NCI-H2107 treated with DMSO at 0.1 percent for 48 hours (cell line): ENCODE data around the gene KCNK1.
A peak's percentile ranks its signal among the peaks of the same experiment; 100 is the strongest.
"Not testable (repeated sequence)": the region's sequence is repeated elsewhere in the genome, so short reads cannot be mapped to it uniquely, and the experiment has no call there.

ENCODE experiments used
- DNase-seq: peaks from one replicate; lab custom pipeline; 2025; ENCODE audit not compliant: unreplicated experiment; lab: John Stamatoyannopoulos, UW

The KCNK1 gene

DNA sequence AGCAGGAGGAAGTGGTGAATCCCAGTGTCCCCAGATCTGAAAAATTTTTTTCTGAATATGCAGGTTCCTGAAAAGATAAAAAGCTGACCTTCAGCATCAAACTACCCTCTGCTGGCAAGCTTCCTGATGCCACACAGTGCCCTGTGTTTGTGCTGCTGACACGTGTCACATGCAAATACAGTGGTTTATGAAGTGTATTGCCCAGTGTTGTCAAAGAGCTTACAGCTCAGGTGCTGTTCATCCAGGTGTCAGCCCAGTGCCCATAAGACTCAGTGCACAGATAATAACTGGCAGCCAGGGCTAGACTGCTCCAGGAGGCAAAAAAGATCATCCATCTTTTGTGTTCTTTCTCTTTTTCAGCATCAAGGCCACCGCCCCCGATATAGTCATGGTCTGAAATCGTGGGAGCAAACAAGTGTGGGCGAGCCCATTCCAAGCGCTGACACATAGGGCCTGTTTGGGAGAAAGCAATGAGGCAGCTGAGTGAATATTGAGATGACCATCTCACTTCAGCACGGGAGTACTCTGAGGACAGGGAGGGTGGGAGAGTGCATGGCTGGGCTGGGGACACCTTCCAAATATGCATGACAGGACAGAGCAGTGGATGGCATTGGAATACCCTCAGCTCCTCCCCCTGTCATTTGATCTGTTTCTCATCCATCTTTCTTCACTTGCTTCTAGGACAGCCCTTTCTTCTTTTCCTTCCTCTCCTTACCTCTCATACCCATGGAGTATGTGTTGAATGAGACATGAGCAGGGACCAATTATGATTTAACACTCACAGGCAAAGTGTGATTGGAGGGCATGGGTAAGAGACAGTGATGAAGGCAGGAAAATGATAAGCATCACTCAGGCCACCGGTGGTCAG lies 6.4 kb upstream of the KCNK1 start:
- peak; percentile 34 for DNase-seq

- no peak for DNase-seq
Measured at GRCh38 chr1:233608988-233609387, 4.9 kb upstream of the KCNK1 start.

DNA sequence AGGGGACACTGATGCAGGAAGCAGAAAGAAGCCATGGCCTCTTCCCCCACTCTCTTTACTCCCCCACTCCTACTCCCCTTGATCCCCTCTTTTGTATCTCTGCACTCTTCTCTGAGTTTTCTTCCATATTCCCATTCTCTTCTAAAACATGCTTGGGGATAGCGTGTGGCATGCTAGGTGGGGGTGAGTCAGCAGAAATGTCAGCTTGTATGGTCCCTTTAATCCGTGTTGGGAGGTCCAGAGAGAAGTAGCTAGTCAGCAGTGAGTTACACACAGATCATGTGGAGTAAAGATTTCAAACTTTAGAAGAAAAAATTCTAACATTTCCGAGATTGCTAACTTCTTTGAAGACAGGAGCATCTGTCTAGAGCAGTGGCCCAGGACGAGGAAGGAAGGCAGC lies 4.0 kb upstream of the KCNK1 start:
- DNase-seq, result no peak

DNA sequence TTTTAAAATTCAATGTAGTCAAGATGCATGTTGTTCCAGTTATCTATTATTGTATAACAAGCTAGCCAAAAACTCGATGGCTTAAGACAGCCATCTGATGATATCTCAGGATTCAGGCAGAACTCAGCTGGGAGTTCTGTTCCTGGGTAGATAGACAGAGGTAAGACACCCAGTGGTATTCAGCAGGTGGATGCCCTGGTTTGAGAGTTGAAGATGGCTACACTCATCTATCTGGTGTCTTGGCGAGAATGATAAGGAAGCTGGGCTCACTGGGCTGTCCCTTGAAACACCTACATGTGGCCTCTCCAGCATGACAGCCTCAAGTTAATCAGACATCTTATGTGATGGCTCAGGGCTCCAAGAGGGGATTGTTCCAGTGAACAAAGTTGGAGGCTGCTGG lies 3.3 kb upstream of the KCNK1 start:
- DNase-seq, result no peak

DNA sequence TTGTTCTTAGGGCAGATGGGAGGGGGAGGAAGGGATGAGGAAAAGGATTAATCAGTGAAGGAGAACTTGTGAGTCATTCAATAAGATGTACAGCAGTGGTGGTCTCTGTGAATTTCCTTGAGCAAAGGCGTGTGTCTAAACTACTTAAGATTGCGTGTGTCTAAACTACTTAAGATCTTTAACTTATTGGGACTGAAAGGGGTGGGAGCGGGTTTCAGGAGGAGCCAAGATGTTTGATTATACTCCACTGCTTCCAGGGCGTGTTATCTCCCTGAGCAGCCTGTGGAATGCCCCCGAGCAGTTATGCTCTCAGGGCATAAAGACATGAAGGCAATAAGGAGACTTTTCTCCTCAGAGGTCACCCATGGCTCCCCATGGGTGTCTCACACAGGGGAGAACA lies 2.5 kb upstream of the KCNK1 start:
- not testable (repeated sequence) for DNase-seq

- no peak for DNase-seq
Measured at GRCh38 chr1:233614173-233614742, 352 bp downstream of the KCNK1 start.

GRCh38 chr1:233614743-233615521 lies 1.0 kb downstream of the KCNK1 start:
- DNase-seq, result peak; percentile 32

GRCh38 chr1:233615571-233615970 lies 1.7 kb downstream of the KCNK1 start:
- DNase-seq, result no peak

- DNase-seq, result no peak
Measured at GRCh38 chr1:233617025-233617424, 3.1 kb downstream of the KCNK1 start.

DNA sequence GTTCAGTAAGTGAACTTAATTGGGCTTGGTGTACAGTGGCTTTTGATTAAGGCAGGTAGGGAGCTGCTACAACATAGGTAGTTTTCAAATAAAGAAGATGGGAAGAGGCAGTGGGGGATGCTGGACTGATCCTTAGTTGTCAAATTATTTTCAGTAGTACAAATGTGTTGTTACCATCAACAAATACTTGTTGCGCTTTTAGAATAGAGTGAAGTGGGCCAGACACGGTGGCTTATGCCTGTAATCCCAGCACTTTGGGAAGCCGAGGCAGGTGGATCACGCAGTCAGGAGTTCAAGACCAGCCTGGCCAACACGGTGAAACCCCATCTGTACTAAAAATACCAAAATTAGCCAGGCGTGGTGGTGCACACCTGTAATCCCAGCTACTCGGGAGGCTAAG lies 5.5 kb downstream of the KCNK1 start:
- DNase-seq, result not testable (repeated sequence)

DNA sequence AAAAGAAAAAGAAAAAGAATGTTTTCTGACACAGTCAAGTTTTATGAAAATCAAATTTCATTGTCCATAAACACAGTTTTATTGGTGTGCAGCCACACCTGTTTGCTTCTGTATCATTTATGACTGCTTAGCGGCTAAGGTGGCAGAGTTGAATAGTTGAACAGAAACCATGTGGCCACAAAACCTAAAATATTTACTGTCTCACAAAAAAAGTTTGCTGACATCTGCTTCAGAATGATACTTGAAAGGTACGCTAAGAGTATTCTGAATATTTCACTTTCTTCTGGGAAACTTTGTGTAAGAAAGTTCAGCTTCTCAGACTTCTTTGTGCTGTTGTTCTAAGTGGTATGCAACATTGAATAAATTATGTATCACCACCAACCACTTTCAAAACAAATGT lies 6.2 kb downstream of the KCNK1 start:
- DNase-seq, result no peak

DNA sequence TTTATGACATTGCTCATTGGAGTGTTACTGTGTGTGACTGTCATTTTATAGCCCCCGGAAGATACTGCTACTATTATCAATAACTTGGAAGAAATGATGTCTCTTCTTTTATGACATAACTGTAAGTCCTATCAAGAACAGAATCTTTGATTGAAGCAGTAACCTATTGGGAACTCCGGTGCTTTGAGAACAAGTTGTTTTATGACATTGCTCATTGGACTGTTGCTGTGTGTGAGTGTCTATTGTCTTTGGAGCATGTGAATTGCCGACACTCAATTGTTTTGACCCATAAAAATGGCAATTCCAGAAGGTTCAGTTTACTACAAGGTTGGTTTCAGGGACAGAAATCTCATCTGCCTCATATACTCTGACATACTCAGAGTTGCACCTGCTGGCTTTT lies 8.0 kb downstream of the KCNK1 start:
- no peak for DNase-seq

GRCh38 chr1:233624289-233624688 lies 10.4 kb downstream of the KCNK1 start:
- DNase-seq, result no peak

- DNase-seq, result no peak
Measured at GRCh38 chr1:233625087-233625486, 11.2 kb downstream of the KCNK1 start.

GRCh38 chr1:233625510-233625981 lies 11.6 kb downstream of the KCNK1 start:
- DNase-seq, result no peak

- no peak for DNase-seq
Measured at GRCh38 chr1:233627376-233627775, 13.5 kb downstream of the KCNK1 start.

- no peak for DNase-seq
Measured at GRCh38 chr1:233627823-233628222, 13.9 kb downstream of the KCNK1 start.

- DNase-seq, result no peak
Measured at GRCh38 chr1:233629305-233629935, 15.5 kb downstream of the KCNK1 start.

DNA sequence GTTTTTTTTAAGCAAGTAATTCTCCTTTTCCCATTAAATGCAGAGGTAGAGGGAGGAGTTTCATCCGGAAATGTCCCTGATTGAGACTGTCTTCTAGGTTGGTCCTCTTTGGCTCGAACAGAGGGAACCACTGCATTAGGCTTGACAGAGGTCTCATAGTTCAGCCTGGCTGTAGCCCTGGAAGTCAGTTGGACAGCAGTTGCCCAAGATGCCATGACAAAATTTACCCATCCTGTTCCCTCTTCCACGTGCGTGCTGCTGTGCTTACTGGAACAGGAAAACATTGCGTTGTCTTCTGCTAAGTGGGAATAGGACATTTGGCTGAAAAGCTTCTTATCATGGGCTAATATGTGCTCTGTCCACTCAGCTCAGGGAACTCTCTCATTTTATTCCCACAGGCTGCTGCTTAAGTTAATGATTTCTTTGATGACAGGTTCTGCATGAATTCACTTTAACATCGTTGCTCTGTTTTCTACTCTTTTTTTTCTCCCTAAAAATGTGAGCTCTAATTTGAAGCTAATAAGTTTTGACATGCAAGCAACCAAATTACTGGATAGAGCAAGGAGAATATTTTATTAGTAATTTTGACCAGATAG lies 18.0 kb downstream of the KCNK1 start:
- DNase-seq, result no peak

GRCh38 chr1:233632436-233632835 lies 18.5 kb downstream of the KCNK1 start:
- DNase-seq, result no peak
